ENCODE measurements around the gene GCK.

GCK gene

DNA sequence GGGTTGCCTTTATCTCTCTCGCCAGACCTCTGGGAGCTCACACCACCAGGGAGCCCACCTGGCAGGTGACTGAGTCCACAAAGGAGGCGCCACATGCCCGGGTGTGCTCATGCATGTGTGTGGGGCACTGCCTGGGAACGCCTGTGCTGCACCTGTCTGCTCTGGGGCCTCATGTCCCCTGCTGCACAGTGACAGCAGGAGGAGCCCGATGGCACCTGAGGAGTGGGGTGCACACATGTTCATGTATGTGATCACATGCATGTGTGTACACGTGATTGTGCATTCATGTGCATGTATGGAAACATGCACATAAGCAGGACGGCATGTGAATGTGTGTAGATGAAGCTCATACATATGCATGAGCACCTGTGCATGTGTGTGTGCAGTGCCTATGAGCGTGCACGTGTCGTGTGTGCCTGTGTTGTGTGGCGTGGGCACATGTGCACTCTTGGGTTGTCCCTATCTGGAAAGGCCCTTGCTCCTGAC, 33.6 kb upstream of the GCK start:
- no peak for DNase-seq (ENCODE audit: low read depth)

DNA sequence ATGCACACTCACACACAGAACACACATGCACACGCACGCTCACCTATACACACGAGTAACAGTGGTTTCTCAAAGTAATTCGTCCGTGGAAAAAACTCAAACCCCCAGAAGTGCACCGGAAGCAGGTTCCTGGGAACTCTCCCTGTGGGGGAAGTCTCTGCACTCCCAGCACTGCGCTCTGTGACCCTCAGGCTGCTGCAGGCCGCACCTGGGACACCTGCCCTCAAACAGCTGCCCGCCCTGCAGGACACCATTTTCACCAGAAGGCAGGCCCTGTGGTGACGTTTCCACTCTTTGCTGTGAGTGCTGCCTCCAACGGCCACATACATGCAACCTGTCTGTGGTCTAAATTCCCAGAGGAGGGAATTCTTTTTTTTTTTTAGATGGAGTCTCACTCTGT, 32.8 kb upstream of the GCK start:
- no peak for DNase-seq (ENCODE audit: low read depth)

DNA sequence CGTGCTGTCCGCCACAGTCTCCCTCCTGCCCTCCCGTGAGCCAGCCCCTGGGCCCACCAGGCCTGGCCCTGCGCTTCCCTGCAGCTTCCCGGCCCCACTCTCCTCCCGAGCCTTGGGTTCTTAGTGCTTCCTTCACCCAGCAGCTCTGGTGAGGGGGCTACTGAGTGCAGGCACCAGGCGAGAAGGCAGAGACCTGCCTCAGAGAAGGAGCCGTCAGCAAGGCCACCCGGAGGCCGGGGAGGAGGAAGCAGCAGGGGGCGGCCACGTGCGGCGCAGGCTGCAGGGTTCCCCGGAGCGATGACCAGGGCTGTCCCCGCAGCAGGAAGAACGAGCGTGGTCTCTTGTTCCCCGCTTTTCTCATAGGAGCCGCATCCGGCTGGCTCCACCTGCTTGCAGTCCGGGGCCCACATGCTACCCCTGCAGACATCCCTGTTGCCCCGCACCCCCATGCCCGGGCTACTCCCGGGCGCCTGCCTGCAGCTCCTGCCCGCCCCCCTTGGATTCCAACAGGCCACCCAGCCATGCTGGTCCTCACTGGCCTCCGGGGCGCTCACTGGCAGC, 32.1 kb upstream of the GCK start:
- no peak for DNase-seq (ENCODE audit: low read depth)

DNA sequence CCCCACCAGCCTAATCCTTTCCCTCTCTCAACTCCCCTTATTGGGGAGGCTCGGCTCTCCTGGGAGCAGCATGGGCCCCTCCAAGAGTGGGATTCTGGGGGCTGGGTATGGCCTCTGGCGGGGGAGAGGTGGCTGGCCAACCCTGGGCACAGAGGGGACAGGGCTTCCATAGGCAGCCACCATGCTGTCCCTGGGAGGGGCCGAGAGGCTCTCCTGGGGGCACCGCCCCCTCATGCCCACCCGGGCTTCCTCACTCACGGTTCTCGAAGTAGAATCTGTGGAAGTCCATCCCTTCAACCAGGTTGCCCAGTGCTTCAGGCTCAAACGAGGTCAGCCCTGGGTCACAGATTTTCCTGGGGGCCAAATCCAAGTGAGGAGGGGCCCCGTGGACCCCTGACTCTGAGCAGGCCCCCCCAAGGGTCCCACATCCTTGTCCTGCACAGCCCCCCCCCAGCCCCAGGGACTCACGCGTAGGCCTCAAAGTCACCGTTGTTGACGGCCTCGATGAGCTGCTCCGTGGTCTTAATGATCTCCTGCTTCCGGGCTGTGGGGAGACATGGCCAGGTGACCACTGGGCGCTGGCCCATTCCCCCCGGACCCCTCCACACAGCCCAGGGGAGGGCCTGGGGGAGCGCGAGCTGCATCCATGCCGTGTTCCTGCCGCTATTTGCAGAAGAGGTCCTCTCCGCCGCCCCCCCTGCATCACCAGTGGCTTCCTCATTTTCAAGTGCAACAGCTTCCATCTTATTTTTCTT, 31.3 kb upstream of the GCK start:
- DNase-seq (ENCODE audit: low read depth) = no peak

DNA sequence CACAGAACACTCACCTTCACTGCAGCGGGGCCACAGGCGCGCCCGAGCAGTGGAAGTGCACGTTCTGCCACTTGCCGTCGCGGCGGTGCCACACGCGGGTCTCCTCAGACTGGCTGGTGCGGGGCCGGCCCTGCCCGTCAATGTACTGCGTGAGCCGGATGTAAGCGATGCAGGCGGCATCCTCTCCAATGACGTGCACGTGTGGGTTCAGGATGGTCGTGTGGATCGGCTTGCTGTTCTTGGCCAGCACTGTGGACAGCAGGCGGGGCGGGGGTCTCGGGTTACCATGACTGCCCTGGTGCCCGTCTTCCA, 30.8 kb upstream of the GCK start:
- DNase-seq (ENCODE audit: low read depth) = no peak

DNA sequence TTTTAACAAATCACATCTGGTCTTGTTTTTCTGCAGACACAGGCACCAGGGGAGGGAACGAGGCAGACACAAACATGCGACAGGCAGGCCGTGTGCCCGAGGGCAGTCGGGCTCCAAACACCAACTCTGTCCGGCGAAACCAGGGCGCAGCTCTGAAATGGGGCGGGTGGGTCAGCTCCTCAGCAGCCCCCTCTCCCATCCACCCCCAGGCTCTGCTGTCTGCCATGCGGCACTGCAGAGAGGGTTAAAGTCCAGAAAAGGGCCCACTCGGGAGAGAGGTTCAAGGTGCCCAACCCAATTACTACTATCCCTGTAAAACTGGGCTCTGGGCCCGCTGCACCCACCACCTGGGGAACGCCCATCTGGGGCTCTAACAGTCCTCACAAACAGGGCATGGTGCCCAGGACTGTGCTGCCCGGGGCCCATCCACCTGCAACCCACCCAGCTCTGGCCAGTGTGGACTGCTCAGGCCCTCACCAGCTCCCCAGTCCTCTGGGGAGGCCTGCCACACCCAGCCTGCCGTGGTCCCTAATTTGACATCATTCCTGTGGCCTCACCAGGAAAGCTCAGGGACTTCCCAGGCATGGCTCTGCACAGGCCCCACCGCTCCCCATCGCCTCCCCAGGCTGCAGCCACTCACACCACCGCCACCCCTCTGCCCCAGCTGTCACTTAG, 30.3 kb upstream of the GCK start:
- DNase-seq (ENCODE audit: low read depth) = no peak

DNA sequence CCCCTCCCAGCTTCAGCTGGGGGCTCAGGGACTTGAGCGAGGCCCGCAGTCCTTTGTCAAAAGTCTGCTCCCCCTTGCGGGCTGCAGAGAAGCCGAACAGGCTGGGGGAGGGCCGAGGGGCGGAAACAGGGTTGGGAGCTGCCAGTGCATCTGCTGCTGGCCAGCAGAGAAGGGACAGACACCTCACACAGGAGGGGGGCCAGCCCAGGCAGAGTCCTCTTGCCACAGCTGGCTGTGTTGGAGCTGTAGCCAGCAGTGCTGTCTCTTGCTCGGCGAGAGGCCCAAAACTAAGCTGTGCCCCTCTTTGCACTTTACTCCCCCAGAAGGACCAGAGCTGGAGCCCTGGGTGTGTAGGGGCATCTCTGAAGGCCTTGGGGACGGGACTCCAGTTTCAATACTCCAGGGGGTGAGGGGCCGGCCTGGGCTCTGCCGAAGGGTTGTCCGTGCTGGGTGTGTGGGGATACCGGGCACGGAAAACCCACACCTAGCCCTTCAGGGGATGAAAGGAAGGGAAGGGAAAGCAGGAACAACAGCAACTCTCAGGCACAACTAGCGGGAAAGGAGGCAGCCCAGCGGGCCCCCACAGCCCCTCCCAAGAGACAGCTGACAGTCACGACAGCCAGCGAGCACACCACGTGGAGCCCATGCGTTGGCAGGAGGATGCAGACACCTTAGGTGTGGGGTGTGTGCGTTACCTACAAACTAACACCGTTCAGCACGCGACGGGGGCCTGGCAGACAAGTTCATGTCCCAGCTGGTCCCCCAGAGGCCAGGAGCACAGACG, 29.4 kb upstream of the GCK start:
- DNase-seq (ENCODE audit: low read depth) = no peak

DNA sequence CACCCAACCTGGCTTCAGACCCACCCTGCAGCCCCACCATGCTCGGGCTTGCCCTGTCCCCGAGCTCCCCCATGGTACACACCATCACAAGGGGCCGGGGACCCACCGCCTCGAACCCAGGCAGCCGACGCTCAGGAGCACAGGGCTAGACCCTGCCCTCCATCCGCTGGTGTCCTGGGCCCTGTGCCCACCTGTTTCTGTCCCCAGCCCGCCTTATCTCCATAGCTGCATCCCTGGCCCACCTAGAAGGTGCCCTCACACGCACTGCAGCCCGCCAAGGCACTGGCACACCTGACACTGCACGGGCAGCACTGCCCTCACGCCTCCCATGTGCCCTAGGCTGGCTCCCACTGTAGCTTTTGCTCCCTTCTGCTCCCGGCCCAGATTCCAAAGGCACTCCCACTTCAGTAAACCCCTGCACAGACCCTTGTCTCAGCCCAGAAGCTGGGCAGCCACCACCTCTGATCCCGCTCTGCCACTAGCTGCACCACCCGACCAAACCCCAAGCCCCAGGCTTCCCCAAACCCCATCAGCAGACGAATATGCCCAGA, 28.7 kb upstream of the GCK start:
- DNase-seq (ENCODE audit: low read depth) = no peak

DNA sequence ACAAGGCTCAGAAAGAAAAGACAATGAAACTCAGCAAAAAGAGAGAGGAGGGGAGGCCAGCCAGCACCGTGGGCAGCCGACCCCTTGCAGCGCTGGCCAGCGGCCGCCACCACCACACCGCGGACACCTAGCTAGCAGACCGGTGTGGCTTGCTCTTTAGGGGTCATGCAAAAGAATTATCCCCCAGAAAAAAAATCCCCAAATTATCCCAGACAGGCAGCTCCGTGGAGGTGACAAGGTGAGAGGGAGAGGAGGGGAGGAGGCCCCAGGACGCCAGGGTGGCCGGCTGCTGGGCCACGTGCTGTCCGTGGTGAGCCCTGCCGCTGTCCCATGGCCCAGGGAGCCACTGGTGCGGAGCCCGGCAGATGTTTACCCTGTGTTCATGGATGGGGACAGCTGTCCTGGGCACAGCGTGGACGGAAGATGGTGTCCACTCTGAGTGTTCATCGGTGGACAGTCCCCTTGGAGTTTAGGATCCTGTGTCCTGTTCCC, 28.0 kb upstream of the GCK start:
- no peak for DNase-seq (ENCODE audit: low read depth)

DNA sequence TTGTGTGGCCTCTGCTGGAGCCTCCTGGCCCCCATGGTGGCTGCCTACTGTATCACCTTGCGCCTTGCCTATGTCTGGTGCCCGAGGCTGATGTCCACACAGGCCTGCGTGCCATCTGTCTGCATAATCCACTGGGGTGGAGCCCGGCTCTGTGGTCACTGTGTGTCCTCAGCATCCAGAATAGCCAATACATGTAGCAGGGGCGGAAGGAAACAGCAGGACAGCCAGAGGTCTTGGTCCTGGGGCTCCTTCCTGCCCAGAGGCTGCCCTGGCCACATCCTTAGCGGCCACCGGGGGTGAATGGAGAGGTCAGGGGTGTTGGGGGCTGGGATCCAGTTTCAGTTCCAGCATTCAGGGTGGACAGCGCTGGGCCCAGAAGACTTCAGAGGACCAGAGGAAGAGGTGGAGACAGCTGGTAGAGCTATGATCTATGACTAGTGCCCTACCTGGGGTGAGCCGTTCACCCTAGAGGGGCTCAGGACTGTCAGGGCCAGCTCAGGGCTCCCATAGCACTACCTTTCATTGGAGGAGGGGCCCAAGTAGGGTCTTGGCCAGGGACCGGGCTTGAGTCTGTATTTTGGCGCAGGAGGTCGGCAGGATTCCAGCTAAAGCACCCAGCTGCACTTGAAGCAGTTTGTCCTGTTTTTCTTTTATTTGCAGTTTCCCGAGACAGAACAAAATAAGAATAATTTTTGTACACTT, 27.4 kb upstream of the GCK start:
- DNase-seq (ENCODE audit: low read depth) = no peak

DNA sequence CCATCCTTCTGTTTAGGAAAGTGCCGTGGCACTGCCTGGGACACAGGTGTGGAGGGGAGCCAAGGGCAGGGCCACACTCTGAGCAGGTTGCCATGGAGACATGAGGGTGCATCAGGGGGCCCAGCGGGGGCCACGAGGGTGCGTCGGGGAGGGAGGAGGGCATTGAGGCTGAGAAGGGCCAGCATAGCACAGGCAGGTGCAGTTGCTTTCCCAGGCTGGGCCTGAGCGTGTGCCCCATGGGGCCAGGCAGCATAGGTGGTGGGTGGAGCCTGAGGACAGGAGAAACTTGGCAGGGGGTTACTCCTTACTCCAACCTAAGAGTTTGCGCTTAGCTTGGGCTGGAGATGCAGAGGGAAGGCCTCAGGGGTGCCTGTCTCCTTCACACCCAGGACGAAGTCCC, 26.8 kb upstream of the GCK start:
- no peak for DNase-seq (ENCODE audit: low read depth)

DNA sequence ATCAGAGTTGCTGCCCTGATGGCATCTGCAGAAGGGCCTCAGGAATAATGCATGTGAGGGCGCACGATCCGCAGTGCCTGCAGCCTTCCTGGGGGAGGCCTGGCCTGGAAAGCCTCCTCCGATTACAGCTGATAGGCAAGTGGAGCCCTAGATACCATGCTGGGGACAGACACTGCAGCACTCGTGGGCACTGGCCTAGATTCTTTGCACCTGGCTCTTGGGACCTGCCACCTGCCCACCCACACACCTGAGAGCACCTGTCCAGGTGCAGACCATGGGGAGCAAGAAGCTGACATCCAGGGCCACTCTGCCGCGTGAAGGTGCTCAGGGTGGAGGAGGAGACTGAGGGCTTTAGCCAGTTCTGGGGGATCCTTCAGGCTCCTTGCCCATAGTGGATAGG, 26.3 kb upstream of the GCK start:
- no peak for DNase-seq (ENCODE audit: low read depth)

DNA sequence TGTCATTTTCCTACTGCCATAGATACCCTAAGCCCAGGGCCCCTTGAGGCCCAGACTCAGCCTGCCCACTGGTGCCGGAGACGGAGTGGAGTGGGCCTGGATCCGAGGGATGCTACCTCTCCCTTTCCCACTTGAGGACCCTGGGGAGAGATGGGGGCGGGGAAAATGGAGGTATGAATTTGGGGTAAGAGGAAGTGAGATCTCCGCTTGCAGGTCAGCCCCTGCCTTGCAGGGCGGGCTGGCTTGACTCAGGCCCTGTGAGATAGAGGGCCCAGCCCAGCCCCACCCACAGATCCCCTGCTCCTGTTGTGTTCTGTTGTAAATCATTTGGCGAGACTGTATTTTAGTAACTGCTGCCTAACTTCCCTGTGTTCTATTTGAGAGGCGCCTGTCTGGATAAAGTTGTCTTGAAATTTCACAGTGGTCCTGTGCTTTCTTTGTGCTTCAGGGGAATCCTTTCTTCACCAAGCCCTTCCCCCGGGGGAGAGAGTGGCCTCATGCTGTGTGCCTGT, 24.7 kb upstream of the GCK start:
- DNase-seq (ENCODE audit: low read depth) = no peak

DNA sequence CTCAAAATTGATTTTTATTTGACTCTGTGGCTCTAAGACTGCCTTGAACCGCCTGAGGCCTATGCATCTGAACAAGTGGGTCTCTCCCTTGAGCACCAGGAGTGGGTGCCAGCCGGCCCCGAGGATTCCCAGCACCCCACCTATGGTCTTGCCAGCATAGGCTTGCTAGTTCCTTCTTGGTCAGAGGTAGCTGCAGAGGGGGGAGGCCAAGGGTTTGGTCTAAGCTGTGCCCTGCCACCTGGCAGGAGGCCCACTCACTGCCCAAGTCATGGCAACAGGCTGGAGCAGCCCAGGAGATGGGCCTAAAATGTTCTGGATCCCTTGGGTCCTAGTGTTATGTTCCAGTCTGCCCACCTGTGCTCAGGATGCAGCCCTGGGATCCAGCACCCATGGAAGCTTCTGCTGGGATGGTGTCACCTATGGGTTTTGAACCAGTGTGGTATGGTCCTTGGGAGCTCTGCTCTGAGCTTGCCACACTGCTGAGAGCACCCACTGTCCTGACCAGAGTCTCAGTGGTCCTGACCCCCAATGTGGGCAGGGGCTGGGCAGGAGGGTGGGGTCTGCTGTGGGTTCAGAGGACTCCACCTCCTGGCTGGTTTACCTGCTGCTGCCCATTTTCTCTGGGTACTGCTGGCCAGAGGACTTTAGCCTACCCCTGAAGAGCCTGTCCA, 24.1 kb upstream of the GCK start:
- DNase-seq (ENCODE audit: low read depth) = no peak

DNA sequence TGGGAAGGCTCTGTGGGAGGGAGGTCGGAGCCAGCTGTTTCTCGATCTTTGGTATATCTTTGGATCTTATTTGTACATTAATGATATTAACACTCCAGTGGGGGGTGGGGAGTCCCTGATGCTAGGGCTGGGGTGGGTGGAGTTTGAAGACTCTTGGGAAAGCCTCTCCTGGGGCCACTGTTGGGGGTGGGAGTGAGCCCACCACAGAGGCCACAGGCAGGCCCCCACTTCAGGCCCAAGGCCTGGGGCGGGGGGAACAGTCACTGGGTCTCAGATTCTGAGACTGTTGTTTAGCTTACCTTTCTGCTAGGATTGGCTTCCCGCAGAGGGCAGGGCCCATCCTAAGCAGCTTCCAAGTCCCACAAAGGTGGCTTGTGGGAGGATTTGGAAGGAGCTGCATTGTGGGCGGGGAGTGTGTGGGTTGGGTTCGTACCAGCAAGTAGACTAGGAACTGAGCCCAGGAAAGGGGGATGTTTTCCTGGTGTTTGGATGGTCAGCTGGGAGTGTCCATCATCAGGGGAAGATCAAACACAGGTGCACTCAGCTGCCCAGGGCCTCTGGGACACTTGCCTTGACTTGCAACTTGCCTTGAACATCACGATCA, 23.4 kb upstream of the GCK start:
- no peak for DNase-seq (ENCODE audit: low read depth)

DNA sequence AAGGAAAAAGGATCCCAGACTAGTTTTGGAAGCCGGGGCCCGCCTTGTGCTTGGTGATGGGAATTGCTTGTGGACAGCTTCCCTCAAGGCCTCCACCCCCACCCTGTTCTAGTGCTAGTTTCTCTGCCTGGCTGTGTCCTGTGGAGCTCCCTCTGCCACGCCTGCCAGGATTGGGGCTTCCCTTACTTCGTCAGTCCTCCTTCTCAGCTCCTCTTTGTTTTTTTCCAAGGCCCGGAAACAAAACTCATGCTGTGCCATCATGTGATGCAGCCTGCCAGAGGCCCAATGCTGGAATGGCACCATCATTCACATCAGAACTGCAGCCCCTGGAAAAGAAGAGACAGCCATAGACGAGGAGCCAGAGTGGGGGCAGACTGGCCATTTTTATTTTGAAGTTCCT, 22.8 kb upstream of the GCK start:
- no peak for DNase-seq (ENCODE audit: low read depth)

DNA sequence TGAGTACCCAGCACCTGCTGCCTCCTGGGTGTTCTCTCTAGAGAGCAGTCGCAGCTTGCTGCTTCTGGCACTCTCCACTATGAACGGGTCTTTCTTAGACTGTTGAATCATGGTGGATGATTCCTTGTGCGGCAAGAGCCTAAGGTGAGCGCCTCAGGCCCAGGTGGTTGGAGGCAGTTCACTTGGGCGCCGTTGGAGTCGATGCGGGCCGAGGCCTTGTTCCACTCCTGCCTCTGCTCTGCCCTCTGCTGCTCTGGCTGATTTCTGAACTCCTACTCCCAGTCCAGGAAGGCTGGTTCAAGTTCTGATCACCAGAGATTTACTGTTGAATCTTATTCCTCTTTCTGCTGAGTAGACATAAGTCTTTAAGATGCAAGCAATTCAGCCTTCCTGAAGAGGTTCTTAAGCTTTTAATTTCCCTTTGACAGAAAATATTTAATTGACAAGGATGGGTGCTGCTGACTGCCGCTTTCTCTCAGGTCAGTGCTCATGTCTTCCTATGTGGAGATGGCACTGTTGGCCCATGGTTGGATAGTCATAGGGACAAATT, 22.0 kb upstream of the GCK start:
- no peak for DNase-seq (ENCODE audit: low read depth)

DNA sequence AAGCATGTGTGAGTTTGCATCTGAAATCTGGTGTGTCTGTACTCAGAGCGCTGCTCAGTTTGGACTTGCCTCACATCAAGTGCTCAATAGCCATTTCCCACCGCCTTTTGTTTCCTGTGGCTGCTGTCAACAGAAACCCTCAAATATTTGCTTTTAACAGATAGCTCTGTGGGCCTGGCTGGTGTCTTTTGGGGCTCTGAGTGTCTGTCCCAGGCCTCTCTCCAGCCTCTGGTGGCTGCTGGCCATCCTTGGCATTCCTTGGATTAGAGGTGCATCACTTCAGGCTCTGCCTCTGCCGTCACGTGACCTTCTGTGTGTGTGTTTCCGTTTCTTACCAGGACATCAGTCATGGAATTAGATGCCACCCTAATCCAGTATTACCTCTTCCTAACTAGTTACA, 20.9 kb upstream of the GCK start:
- DNase-seq (ENCODE audit: low read depth) = no peak

DNA sequence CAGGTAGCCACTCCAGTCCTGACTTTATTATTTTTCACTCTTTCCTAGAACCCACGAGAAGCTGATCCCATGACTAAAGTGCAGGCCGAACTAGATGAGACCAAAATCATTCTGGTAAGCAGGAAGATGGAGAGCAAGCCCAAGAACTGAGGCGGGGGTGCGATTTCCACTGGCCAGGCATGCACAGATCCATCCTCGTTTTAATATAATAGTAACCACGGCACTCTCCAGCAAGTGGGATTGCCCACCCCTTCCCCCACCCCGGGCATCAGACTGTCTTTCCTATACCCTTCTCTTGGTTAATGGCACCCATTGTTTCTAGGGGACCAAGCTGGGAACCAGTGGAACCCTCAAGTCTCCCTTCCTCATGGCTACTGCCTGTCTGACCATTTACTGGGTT, 18.8 kb upstream of the GCK start:
- no peak for DNase-seq (ENCODE audit: low read depth)

DNA sequence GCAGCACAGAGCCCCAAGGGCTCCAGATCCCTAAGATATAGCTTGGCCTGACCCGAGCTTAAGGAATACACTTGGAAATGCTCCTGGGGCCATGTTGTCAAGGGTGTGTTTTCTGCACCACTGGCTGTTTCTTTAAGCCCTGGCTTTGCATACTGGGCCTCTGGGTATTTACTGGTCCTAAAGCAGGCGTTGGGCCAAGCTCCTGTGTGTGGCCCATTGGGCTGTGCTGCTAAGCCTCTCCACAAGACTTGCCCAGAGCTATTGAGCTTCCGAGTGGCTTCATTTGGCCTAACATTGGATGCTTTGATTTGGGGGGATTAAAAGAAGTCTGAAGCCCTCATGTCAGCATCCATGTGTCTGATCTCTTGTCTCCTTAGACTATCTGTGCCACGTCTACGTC, 16.8 kb upstream of the GCK start:
- no peak for DNase-seq (ENCODE audit: low read depth)
